Tibial artery (tissue), 4 donors: ENCODE measurements around the gene COMMD1.

Experiments
- DNase-seq, 2 donors: peaks; one replicate each; pipeline ENCODE4 v3.0.0-alpha.2; 2019
- H3K27ac ChIP-seq, 2 donors: fragments of 200-600 bp; sonication (generic) in 1 of 2; 1 replicate in 1 of 2; 2 replicates in 1 of 2; pipeline ENCODE4 v1.5.1; 2018 to 2019; ENCODE audit warnings: mild to moderate bottlenecking in 1 of 2
- H3K27me3 ChIP-seq, 2 donors: fragments of 200-600 bp; sonication (generic) in 1 of 2; one replicate each; pipeline versions ENCODE4 v1.5.1 to v1.6.0; 2016 to 2019
- H3K36me3 ChIP-seq, 3 donors: fragments of 200-600 bp; sonication (generic) in 2 of 3; one replicate each; pipeline ENCODE4 v1.5.1; 2016 to 2019; ENCODE audit warnings: mild to moderate bottlenecking in 2 of 3
- H3K4me1 ChIP-seq, 4 donors: fragments of 200-600 bp; sonication (generic) in 2 of 4; 1 replicate in 3 of 4; 2 replicates in 1 of 4; pipeline ENCODE4 v1.5.1; 2016 to 2019
- H3K4me3 ChIP-seq, 2 donors: fragments of 200-600 bp; sonication (generic) in 1 of 2; 1 replicate in 1 of 2; 2 replicates in 1 of 2; pipeline ENCODE4 v1.5.1; 2018 to 2019; ENCODE audit warnings: mild to moderate bottlenecking in 2 of 2
- H3K9me3 ChIP-seq, 3 donors: fragments of 200-600 bp; sonication (generic) in 1 of 3; one replicate each; pipeline ENCODE4 v1.5.1; 2016 to 2019
- CTCF ChIP-seq, 2 experiments: fragments of 200-600 bp in 1 of 2; fragments of 450-650 bp in 1 of 2; IDR thresholded peaks; one replicate each; pipeline ENCODE4 v1.5.1; 2017 to 2019; ENCODE audit warnings: antibody characterized with exemption in 2 of 2, mild to moderate bottlenecking in 1 of 2, moderate library complexity in 1 of 2
- intact Hi-C: fragments of 100-400 bp; cut with DNase I; formaldehyde crosslinking; loops from one replicate; pipeline ENCODE4 v1.15.0; 2023; ENCODE audit warnings: low total_unique reads

The COMMD1 gene

GRCh38 chr2:62109554-62109953, 204.1 kb downstream of the COMMD1 start:
- DNase-seq: no peak
- no peaks in the 10 kb centered on the region for H3K9me3 ChIP-seq
- no peak overlapping the region for H3K27ac ChIP-seq
- H3K4me3 ChIP-seq: no peak overlapping the region
- TF ChIP-seq CTCF (IDR thresholded peaks at IDR 0.05): no peak
- no peaks in the 10 kb centered on the region for H3K27me3 ChIP-seq
- intact Hi-C loops: no loop called here
- no peaks in the 10 kb centered on the region for H3K36me3 ChIP-seq
- H3K4me1 ChIP-seq: peaks cover 0 to 18% (median 4%) of the 10 kb centered on the region in 4 donors

GRCh38 chr2:62110415-62111025, 205.0 kb downstream of the COMMD1 start:
- H3K4me3 ChIP-seq: no peak overlapping the region
- DNase-seq: no peak
- H3K27me3 ChIP-seq: no peaks in the 10 kb centered on the region
- no peaks in the 10 kb centered on the region for H3K36me3 ChIP-seq
- H3K27ac ChIP-seq: no peak overlapping the region
- intact Hi-C loops: no loop called here
- peaks cover 0 to 18% (median 4%) of the 10 kb centered on the region in 4 donors for H3K4me1 ChIP-seq
- no peaks in the 10 kb centered on the region for H3K9me3 ChIP-seq
- no peak for TF ChIP-seq CTCF (IDR thresholded peaks at IDR 0.05)

GRCh38 chr2:62112179-62112578, 206.7 kb downstream of the COMMD1 start:
- Histone ChIP-seq H3K36me3 (no peaks in the 10 kb centered on the region), H3K4me1 (peaks cover 0 to 18% (median 4%) of the 10 kb centered on the region in 4 donors), H3K27ac (peak overlapping the region; percentile 52 to 61), H3K27me3 (no peaks in the 10 kb centered on the region), H3K4me3 (no peak overlapping the region), H3K9me3 (no peaks in the 10 kb centered on the region)
- DNase-seq: no peak
- no peak for TF ChIP-seq CTCF (IDR thresholded peaks at IDR 0.05)
- intact Hi-C loops: no loop called here

- H3K27ac ChIP-seq: no peak overlapping the region
- H3K27me3 ChIP-seq: no peaks in the 10 kb centered on the region
- peaks cover 0 to 18% (median 4%) of the 10 kb centered on the region in 4 donors for H3K4me1 ChIP-seq
- intact Hi-C loops: no loop called here
- TF ChIP-seq CTCF (IDR thresholded peaks at IDR 0.05): no peak
- no peak for DNase-seq
- H3K9me3 ChIP-seq: no peaks in the 10 kb centered on the region
- no peak overlapping the region for H3K4me3 ChIP-seq
- no peaks in the 10 kb centered on the region for H3K36me3 ChIP-seq
Observed at GRCh38 chr2:62114564-62114963, 209.1 kb downstream of the COMMD1 start.

DNA sequence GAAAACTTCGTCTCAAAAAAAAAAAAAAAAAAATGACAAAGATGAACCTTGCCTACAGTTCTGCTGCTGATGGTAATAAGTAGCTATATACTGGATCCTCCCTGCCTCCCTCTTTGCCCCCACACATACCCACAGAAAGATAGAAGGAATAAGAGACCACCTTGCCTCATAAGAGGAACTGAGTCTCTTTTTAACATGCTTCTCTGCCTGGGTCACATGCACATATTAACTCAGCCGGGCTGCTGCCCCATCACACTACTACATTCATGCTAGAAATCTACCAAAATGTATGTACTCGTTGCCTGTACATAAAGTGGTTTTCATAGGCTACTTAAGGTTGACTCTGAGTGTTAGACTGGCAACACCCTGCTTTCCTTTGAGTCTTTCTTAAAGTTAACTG, 211.5 kb downstream of the COMMD1 start:
- Histone ChIP-seq H3K9me3 (no peaks in the 10 kb centered on the region), H3K36me3 (no peaks in the 10 kb centered on the region), H3K4me3 (no peak overlapping the region), H3K27ac (no peak overlapping the region), H3K27me3 (no peaks in the 10 kb centered on the region), H3K4me1 (peaks cover 0 to 12% (median under 1%) of the 10 kb centered on the region in 4 donors)
- DNase-seq: no peak
- intact Hi-C loops: no loop called here
- no peak for TF ChIP-seq CTCF (IDR thresholded peaks at IDR 0.05)

- Histone ChIP-seq H3K4me1 (peaks cover 0 to 15% (median 6%) of the 10 kb centered on the region in 4 donors), H3K4me3 (no peak overlapping the region), H3K36me3 (no peaks in the 10 kb centered on the region), H3K9me3 (no peaks in the 10 kb centered on the region), H3K27me3 (no peaks in the 10 kb centered on the region), H3K27ac (no peak overlapping the region)
- no peak for TF ChIP-seq CTCF (IDR thresholded peaks at IDR 0.05)
- intact Hi-C loops: no loop called here
- DNase-seq: no peak
Observed at GRCh38 chr2:62118160-62118559, 212.7 kb downstream of the COMMD1 start.
